ENCODE results near the gene PEAK3.

DNA sequence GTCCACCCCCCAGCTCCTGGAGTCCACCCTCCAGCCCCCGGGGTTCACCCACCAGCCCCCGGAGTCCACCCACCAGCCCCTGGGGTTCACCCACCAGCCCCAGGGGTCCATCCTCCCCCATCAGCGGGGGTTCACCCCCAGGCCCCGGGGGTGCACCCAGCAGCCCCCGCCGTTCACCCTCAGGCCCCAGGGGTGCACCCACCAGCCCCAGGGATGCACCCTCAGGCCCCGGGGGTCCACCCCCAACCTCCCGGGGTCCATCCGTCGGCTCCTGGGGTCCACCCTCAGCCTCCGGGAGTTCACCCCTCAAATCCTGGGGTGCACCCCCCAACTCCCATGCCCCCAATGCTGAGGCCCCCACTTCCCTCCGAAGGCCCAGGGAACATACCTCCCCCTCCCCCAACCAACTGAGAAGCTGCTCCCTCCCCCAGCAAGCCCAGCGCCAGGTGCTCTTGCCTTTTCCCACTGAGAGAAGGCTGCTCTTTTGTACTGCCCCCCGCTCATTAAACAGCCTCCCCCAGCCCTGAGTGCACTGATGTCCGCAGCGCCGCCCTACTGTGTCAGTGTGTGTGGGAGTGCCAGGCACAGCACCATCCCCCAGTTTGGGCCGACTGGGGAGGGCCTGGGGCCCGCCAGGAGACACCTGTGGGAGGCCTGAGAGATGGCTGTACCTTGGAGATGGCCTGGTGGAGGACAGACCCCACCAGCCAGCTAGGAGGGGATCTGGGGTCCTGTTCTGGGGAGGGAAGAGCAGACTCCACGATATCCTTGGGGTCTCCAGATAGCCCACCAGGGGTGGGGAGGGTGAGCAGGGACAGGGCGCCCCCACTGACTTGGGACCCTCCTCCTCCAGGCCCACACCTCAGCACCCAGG, 33.6 kb downstream of the PEAK3 start:
- TF ChIP-seq, protein P1, sequence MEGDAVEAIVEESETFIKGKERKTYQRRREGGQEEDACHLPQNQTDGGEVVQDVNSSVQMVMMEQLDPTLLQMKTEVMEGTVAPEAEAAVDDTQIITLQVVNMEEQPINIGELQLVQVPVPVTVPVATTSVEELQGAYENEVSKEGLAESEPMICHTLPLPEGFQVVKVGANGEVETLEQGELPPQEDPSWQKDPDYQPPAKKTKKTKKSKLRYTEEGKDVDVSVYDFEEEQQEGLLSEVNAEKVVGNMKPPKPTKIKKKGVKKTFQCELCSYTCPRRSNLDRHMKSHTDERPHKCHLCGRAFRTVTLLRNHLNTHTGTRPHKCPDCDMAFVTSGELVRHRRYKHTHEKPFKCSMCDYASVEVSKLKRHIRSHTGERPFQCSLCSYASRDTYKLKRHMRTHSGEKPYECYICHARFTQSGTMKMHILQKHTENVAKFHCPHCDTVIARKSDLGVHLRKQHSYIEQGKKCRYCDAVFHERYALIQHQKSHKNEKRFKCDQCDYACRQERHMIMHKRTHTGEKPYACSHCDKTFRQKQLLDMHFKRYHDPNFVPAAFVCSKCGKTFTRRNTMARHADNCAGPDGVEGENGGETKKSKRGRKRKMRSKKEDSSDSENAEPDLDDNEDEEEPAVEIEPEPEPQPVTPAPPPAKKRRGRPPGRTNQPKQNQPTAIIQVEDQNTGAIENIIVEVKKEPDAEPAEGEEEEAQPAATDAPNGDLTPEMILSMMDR (IDR thresholded peaks at IDR 0.05), result no peak
- no peak for TF ChIP-seq POLR2A (IDR thresholded peaks at IDR 0.05)

Measured in lower leg skin (tissue), 3 donors.